Left lung (tissue), 10 donors: ENCODE data around the gene ME1. TPM values are rescaled to one million over a fixed set of nuclear protein-coding genes. Genes with fewer than 3 reads are reported as not detected.
"Not testable (repeated sequence)": the region's sequence is repeated elsewhere in the genome, so short reads cannot be mapped to it uniquely, and the experiment has no call there.

Source experiments
- ATAC-seq: fragments of 200-7000 bp; cut with Tn5 transposase; one replicate; pipeline ENCODE4 v1.9.1; 2020; ENCODE audit warnings: moderate library complexity
- DNase-seq, 4 donors: peaks; one replicate each; pipeline ENCODE4 v3.0.0-alpha.2; 2013 to 2020
- H3K27ac ChIP-seq, 2 donors: fragments of 200-600 bp; sonication (generic) in 1 of 2; one replicate each; pipeline versions ENCODE4 v1.5.0 to v1.8.0; 2020 to 2021
- H3K27me3 ChIP-seq, 2 donors: fragments of 200-600 bp; sonication (generic) in 1 of 2; one replicate each; pipeline versions ENCODE4 v1.5.0 to v1.8.0; 2020 to 2021
- H3K36me3 ChIP-seq, 2 donors: fragments of 200-600 bp; sonication (generic) in 1 of 2; one replicate each; pipeline versions ENCODE4 v1.5.0 to v1.8.0; 2020 to 2021
- H3K4me1 ChIP-seq, 2 donors: fragments of 200-600 bp; one replicate each; pipeline ENCODE4 v1.8.0; 2021
- H3K4me3 ChIP-seq, 2 donors: fragments of 200-600 bp; sonication (generic) in 1 of 2; one replicate each; pipeline versions ENCODE4 v1.5.0 to v1.8.0; 2020 to 2021; ENCODE audit warnings: mild to moderate bottlenecking in 1 of 2
- H3K9me3 ChIP-seq, 2 donors: fragments of 200-600 bp; sonication (generic) in 1 of 2; one replicate each; pipeline versions ENCODE4 v1.5.0 to v1.8.0; 2020 to 2021
- CTCF ChIP-seq, 2 donors: fragments of 200-600 bp; sonication (generic) in 1 of 2; IDR thresholded peaks; one replicate each; pipeline versions ENCODE4 v1.5.0 to v1.8.0; 2021; ENCODE audit warnings: antibody characterized with exemption in 2 of 2
- intact Hi-C, 2 donors: fragments of 100-400 bp; cut with DNase I; formaldehyde crosslinking; loops; one replicate each; pipeline versions ENCODE4 v1.11.2 to v1.14.2; 2022
- polyA plus RNA-seq, 6 donors: library from polyadenylated mRNA; unstranded; fragments of 120-200 nt; gene quantifications; one replicate each; pipeline ENCODE4 v1.2.1, GENCODE V29; 2013; ENCODE audit not compliant: insufficient read length in 6 of 6
- total RNA-seq, 2 donors: library from RNA; stranded (reverse); fragmentation: NEBNext Ultra II Directional; extraction: Animal tissue kit (Norgen Biotek cat#: 25700); gene quantifications; one replicate each; pipeline ENCODE4 v1.2.1, GENCODE V29; 2021
- donor health status: DM: no; HTN: yes; CAD: no.
- donor health status: DM: no; HTN: no; CAD: no.

The ME1 gene
- total and polyA plus RNA-seq, 8 donors = 8.9 to 30.7 (median 12.8) TPM

DNA sequence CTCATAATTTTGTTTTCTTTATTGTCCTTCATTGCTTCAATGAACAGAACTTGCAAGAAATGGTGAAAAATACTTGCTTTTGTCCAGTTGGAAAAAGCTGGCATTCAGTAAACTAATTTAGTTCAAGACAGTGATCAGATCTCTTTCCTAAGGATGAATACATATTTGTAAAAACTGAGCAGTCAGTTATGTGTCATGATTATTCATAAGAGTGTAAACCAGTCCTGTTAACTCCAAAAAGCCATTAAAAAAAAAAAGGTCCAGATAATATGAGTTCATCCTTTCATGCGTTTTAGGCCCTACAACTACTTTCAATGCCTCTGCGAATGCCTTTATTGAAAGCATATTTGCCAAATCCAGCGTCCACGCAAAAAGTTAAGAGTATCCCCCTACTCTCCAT is 238.4 kb downstream of the ME1 start:
- H3K9me3 ChIP-seq = no peaks in the 10 kb centered on the region
- ATAC-seq (no peak), DNase-seq (no peak)
- H3K27ac ChIP-seq = peak overlapping the region; percentile 81 to 92
- peaks cover 0 to 8% of the 10 kb centered on the region in 2 donors for H3K27me3 ChIP-seq
- peaks cover 0 to 28% of the 10 kb centered on the region in 2 donors for H3K4me1 ChIP-seq
- peaks cover 0 to 9% of the 10 kb centered on the region in 2 donors for H3K36me3 ChIP-seq
- intact Hi-C loops = no loop called here
- H3K4me3 ChIP-seq = peak overlapping the region; percentile 88 to 95
- no peak for TF ChIP-seq CTCF (IDR thresholded peaks at IDR 0.05)

- ATAC-seq, H3K27me3 ChIP-seq, H3K9me3 ChIP-seq, intact Hi-C loops: not testable (repeated sequence)
- peak overlapping the region; percentile 88 to 95 for H3K4me3 ChIP-seq
- peak in 1 of 4 donors; percentile 59 for DNase-seq
- peaks cover 0 to 11% of the 10 kb centered on the region in 2 donors for H3K36me3 ChIP-seq
- H3K27ac ChIP-seq = peak overlapping the region in 1 of 2 donors; percentile 92
- peaks cover 0 to 28% of the 10 kb centered on the region in 2 donors for H3K4me1 ChIP-seq
These were observed 238.9 kb downstream of the ME1 start for GRCh38 chr6:83191974-83192373.

- peaks cover 0 to 28% of the 10 kb centered on the region in 2 donors for H3K4me1 ChIP-seq
- intact Hi-C loops = no loop called here
- H3K27me3 ChIP-seq = peaks cover 0 to 8% of the 10 kb centered on the region in 2 donors
- no peak overlapping the region for H3K27ac ChIP-seq
- no peak for TF ChIP-seq CTCF (IDR thresholded peaks at IDR 0.05)
- H3K36me3 ChIP-seq = peaks cover 0 to 25% of the 10 kb centered on the region in 2 donors
- ATAC-seq (no peak), DNase-seq (peak in 2 of 4 donors; percentile 74 to 86)
- H3K4me3 ChIP-seq = no peak overlapping the region
- no peaks in the 10 kb centered on the region for H3K9me3 ChIP-seq
These were observed 240.2 kb downstream of the ME1 start for GRCh38 chr6:83190626-83191025.

DNA sequence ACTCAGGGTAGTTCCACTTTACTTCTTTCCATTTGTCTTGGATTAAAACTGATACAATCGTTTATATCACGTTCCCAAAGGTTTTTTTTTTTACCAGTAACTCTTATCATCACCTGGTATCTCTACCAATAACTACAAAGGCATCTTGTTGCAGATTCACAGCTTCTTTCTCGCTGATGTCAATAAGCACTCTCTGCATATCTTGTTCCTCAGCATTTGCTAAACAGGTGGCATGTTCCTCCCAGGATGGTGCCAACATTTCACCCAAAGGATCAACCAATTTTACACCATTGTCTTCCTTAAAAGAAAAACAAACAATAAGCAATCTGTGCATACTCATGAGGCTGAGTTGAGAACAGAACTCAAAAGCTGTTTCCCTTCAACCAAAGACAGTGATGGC is 242.3 kb downstream of the ME1 start:
- Histone ChIP-seq H3K27ac (no peak overlapping the region), H3K27me3 (no peaks in the 10 kb centered on the region), H3K9me3 (no peaks in the 10 kb centered on the region), H3K4me3 (no peak overlapping the region), H3K36me3 (peaks cover 0 to 45% of the 10 kb centered on the region in 2 donors), H3K4me1 (peaks cover 0 to 21% of the 10 kb centered on the region in 2 donors)
- TF ChIP-seq CTCF (IDR thresholded peaks at IDR 0.05) = no peak
- no peak for ATAC-seq
- DNase-seq = no peak
- intact Hi-C loops = no loop called here

- intact Hi-C loops = no loop called here
- no peaks in the 10 kb centered on the region for H3K27me3 ChIP-seq
- no peaks in the 10 kb centered on the region for H3K4me1 ChIP-seq
- no peak overlapping the region for H3K27ac ChIP-seq
- no peak overlapping the region for H3K4me3 ChIP-seq
- DNase-seq (no peak), ATAC-seq (no peak)
- H3K9me3 ChIP-seq = no peaks in the 10 kb centered on the region
- TF ChIP-seq CTCF (IDR thresholded peaks at IDR 0.05) = no peak
- H3K36me3 ChIP-seq = peaks cover 0 to 72% of the 10 kb centered on the region in 2 donors
These were observed 245.8 kb downstream of the ME1 start for GRCh38 chr6:83185096-83185495.
